GM12874 (cell line): Measurements from ENCODE around the gene ENC1.
A peak's percentile ranks its signal among the peaks of the same experiment; 100 is the strongest.

ENCODE experiments used
- CTCF ChIP-seq: IDR thresholded peaks from 2 replicates; pipeline ENCODE4 v1.5.1; 2011; ENCODE audit warnings: low read depth, mild to moderate bottlenecking, control low read depth, low read length, moderate library complexity; ENCODE audit not compliant: insufficient read depth

The ENC1 gene

GRCh38 chr5:74640954-74641734, 616 bp upstream of the ENC1 start:
- TF ChIP-seq CTCF = no peak

GRCh38 chr5:74639807-74640449, 600 bp downstream of the ENC1 start:
- peak; percentile 32; the same call in 1 of the 2 replicates for TF ChIP-seq CTCF

GRCh38 chr5:74638970-74639806, 1.3 kb downstream of the ENC1 start:
- TF ChIP-seq CTCF = no peak

- TF ChIP-seq CTCF = no peak
These were observed 2.0 kb downstream of the ENC1 start for GRCh38 chr5:74638544-74638969.

GRCh38 chr5:74636552-74636951, 4.0 kb downstream of the ENC1 start:
- TF ChIP-seq CTCF = no peak

- TF ChIP-seq CTCF = no peak
These were observed 4.4 kb downstream of the ENC1 start for GRCh38 chr5:74636149-74636548.
